HepG2 (cell line): ENCODE measurements around the gene ATOSB. TPM values are rescaled to one million over a fixed set of nuclear protein-coding genes. Genes with fewer than 3 reads are reported as not detected.

Experiments used
- ADNP ChIP-seq: sonication (generic); formaldehyde crosslinking; IDR thresholded peaks from 2 replicates; pipeline ENCODE4 v1.4.0; 2020; ENCODE audit warnings: missing genetic modification reagents
- ASH2L ChIP-seq: fragments of 300-600, 200-600 bp; sonication (generic); IDR thresholded peaks from 2 replicates; pipeline ENCODE4 v1.7.0; 2017; ENCODE audit warnings: low read depth, mild to moderate bottlenecking, moderate library complexity, mixed read lengths, low read length; ENCODE audit not compliant: insufficient read length
- DMAP1 ChIP-seq: IDR thresholded peaks from 2 replicates; pipeline ENCODE4 v1.6.1; 2016
- DPF2 ChIP-seq: sonication (generic); formaldehyde crosslinking; IDR thresholded peaks from 2 replicates; pipeline ENCODE4 v1.4.0; 2020; ENCODE audit warnings: mild to moderate bottlenecking, low read depth, missing genetic modification reagents, borderline replicate concordance
- ELK4 ChIP-seq: sonication (generic); formaldehyde crosslinking; IDR thresholded peaks from 2 replicates; pipeline ENCODE4 v1.9.0; 2021; ENCODE audit warnings: missing genetic modification reagents, borderline replicate concordance
- HDAC6 ChIP-seq: fragments of 200-600 bp; sonication (generic); IDR thresholded peaks from 2 replicates; pipeline ENCODE4 v1.7.0; 2017; ENCODE audit warnings: mild to moderate bottlenecking, antibody characterized with exemption, low read length, low read depth
- KLF11 ChIP-seq: IDR thresholded peaks from 2 replicates; pipeline ENCODE4 v1.6.1; 2016; ENCODE audit warnings: missing compliant biosample characterization
- MIER2 ChIP-seq: IDR thresholded peaks from 2 replicates; pipeline ENCODE4 v1.6.1; 2016; ENCODE audit warnings: missing biosample characterization, missing genetic modification reagents
- MIXL1 ChIP-seq: IDR thresholded peaks from 2 replicates; pipeline ENCODE4 v1.6.1; 2016
- NKX3-1 ChIP-seq: sonication (generic); formaldehyde crosslinking; IDR thresholded peaks from 2 replicates; pipeline ENCODE4 v1.5.0; 2020; ENCODE audit warnings: missing genetic modification reagents
- REPIN1 ChIP-seq: sonication (generic); formaldehyde crosslinking; IDR thresholded peaks from 2 replicates; pipeline ENCODE4 v1.8.0; 2022; ENCODE audit warnings: missing genetic modification reagents, low read depth, mild to moderate bottlenecking, borderline replicate concordance
- RFX3 ChIP-seq: IDR thresholded peaks from 2 replicates; pipeline ENCODE4 v1.6.1; 2016; ENCODE audit warnings: missing biosample characterization, missing genetic modification reagents
- RXRA ChIP-seq: sonication (generic); formaldehyde crosslinking; IDR thresholded peaks from 2 replicates; pipeline ENCODE4 v1.5.1; 2020; ENCODE audit warnings: missing genetic modification reagents
- SOX6 ChIP-seq, 2 experiments: fragments of 450-650 bp in 1 of 2; sonication (generic) in 1 of 2; formaldehyde crosslinking in 1 of 2; IDR thresholded peaks; 2 replicates each; pipeline versions ENCODE4 v1.4.0 to v1.6.1; 2017 to 2020; ENCODE audit warnings: antibody characterized with exemption in 1 of 2, mild to moderate bottlenecking in 1 of 2, missing genetic modification reagents in 1 of 2
- TERF1 ChIP-seq: sonication (generic); formaldehyde crosslinking; IDR thresholded peaks from 2 replicates; pipeline ENCODE4 v1.8.0; 2022; ENCODE audit warnings: mild to moderate bottlenecking, missing genetic modification reagents, moderate library complexity
- ZFP41 ChIP-seq: sonication (generic); formaldehyde crosslinking; IDR thresholded peaks from 2 replicates; pipeline ENCODE4 v1.4.0; 2020; ENCODE audit warnings: mild to moderate bottlenecking, missing genetic modification reagents, borderline replicate concordance
- ZKSCAN8 ChIP-seq: IDR thresholded peaks from 2 replicates; pipeline ENCODE4 v1.6.1; 2016; ENCODE audit warnings: borderline replicate concordance, missing genetic modification reagents, missing compliant biosample characterization
- ZNF296 ChIP-seq: sonication (generic); formaldehyde crosslinking; conservative IDR thresholded peaks from 2 replicates; pipeline ENCODE4 v1.5.0; 2020; ENCODE audit warnings: mild to moderate bottlenecking, missing genetic modification reagents
- ZNF367 ChIP-seq: sonication (generic); formaldehyde crosslinking; IDR thresholded peaks from 2 replicates; pipeline ENCODE4 v1.4.0; 2020; ENCODE audit warnings: missing genetic modification reagents, borderline replicate concordance
- ZNF563 ChIP-seq: sonication (generic); formaldehyde crosslinking; IDR thresholded peaks from 2 replicates; pipeline ENCODE4 v1.8.0; 2022; ENCODE audit warnings: mild to moderate bottlenecking, moderate library complexity, missing genetic modification reagents
- ZNF570 ChIP-seq: sonication (generic); formaldehyde crosslinking; IDR thresholded peaks from 2 replicates; pipeline ENCODE4 v1.4.0; 2020; ENCODE audit warnings: mild to moderate bottlenecking, missing genetic modification reagents, borderline replicate concordance
- ZNF749 ChIP-seq: sonication (generic); formaldehyde crosslinking; IDR thresholded peaks from 2 replicates; pipeline ENCODE4 v1.8.0; 2022; ENCODE audit warnings: mild to moderate bottlenecking, missing genetic modification reagents, moderate library complexity, borderline replicate concordance
- ZSCAN9 ChIP-seq: IDR thresholded peaks from 2 replicates; pipeline ENCODE4 v1.6.1; 2016; ENCODE audit warnings: borderline replicate concordance
- polyA plus RNA-seq, 8 experiments: library from polyadenylated mRNA; depleted of rRNA in 3 of 8; stranded (reverse) in 7 of 8; unstranded in 1 of 8; fragments of >200 nt; fragmentation: Illumina TruSeq in 4 of 8; extraction: Trizol in 4 of 8; gene quantifications; 2 replicates each; pipeline versions ENCODE4 v1.2.1 to v1.2.3, GENCODE V29; 2011 to 2016; ENCODE audit warnings: low read depth in 4 of 8, missing spikeins in 1 of 8, mixed read lengths in 1 of 8; ENCODE audit not compliant: insufficient read depth in 1 of 8
- total RNA-seq, 5 experiments: library from RNA; depleted of rRNA; stranded (reverse); fragments of >200 nt; fragmentation: Illumina TruSeq; extraction: Trizol; gene quantifications; 2 replicates each; pipeline ENCODE4 v1.2.3, GENCODE V29; 2016; ENCODE audit warnings: low read depth in 1 of 5
- TF ChIP-seq, protein P1 (sequence below): sonication (generic); formaldehyde crosslinking; conservative IDR thresholded peaks from 2 replicates; pipeline ENCODE4 v1.4.0; 2020; ENCODE audit warnings: missing genetic modification reagents

The ATOSB gene
- total and polyA plus RNA-seq, 2 of the 13 experiments (the other 11 are each of a cell fraction or from before 2014, with no cell fraction given) = 1.9 to 6.4 TPM

GRCh38 chr9:35102769-35103659 lies 12.6 kb downstream of the ATOSB start, which contains the start of gene STOML2 (continued):
- TF ChIP-seq, protein P1, sequence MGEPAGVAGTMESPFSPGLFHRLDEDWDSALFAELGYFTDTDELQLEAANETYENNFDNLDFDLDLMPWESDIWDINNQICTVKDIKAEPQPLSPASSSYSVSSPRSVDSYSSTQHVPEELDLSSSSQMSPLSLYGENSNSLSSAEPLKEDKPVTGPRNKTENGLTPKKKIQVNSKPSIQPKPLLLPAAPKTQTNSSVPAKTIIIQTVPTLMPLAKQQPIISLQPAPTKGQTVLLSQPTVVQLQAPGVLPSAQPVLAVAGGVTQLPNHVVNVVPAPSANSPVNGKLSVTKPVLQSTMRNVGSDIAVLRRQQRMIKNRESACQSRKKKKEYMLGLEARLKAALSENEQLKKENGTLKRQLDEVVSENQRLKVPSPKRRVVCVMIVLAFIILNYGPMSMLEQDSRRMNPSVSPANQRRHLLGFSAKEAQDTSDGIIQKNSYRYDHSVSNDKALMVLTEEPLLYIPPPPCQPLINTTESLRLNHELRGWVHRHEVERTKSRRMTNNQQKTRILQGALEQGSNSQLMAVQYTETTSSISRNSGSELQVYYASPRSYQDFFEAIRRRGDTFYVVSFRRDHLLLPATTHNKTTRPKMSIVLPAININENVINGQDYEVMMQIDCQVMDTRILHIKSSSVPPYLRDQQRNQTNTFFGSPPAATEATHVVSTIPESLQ (CRISPR knock-in tag) = no peak
- TF ChIP-seq ZNF296 (no peak), DMAP1 (CRISPR knock-in tag) (peak; percentile 91), RFX3 (CRISPR knock-in tag) (peak; percentile 93), SOX6 (IDR thresholded peaks at IDR 0.05) (no peak), SOX6 (CRISPR knock-in tag; IDR thresholded peaks at IDR 0.05) (no peak; the same call in 1 of the 2 replicates), RXRA (CRISPR knock-in tag) (peak; percentile 72; the same call in 1 of the 2 replicates), ZNF749 (CRISPR knock-in tag) (no peak; the same call in 1 of the 2 replicates), HDAC6 (no peak), ELK4 (CRISPR knock-in tag) (peak; percentile 98; the same call in 1 of the 2 replicates), REPIN1 (CRISPR knock-in tag) (peak; percentile 82; the same call in 1 of the 2 replicates), MIXL1 (peak; percentile 65; the same call in 1 of the 2 replicates), DPF2 (no peak), ZFP41 (no peak), ZKSCAN8 (CRISPR knock-in tag) (no peak), ASH2L (peak; percentile 85), KLF11 (CRISPR knock-in tag) (0 out of 2 replicates have a peak, but pooled peaks have one; percentile 53), MIER2 (CRISPR knock-in tag) (peak; percentile 41; the same call in 1 of the 2 replicates), ZNF570 (CRISPR knock-in tag) (no peak), TERF1 (no peak), ZNF563 (CRISPR knock-in tag) (0 out of 2 replicates have a peak, but pooled peaks have one; percentile 38), ADNP (CRISPR knock-in tag) (no peak), ZSCAN9 (CRISPR knock-in tag) (peak; percentile 63; the same call in 1 of the 2 replicates), ZNF367 (CRISPR knock-in tag) (no peak), NKX3-1 (no peak; the same call in 1 of the 2 replicates)
